H1 (cell line): ENCODE measurements around the gene ADA. TPM values are rescaled to one million over a fixed set of nuclear protein-coding genes. Genes with fewer than 3 reads are reported as not detected.

Experiments
- ATF3 ChIP-seq: IDR thresholded peaks from 2 replicates; pipeline ENCODE4 v1.6.1; 2011; ENCODE audit warnings: low read depth, mild to moderate bottlenecking, low read length; ENCODE audit not compliant: insufficient read depth
- KDM1A ChIP-seq: fragments of 200-600, 300-600 bp; sonication (generic); IDR thresholded peaks from 2 replicates; pipeline ENCODE4 v1.7.1; 2016; ENCODE audit warnings: mild to moderate bottlenecking, low read length, borderline replicate concordance
- polyA plus RNA-seq, 7 experiments: library from polyadenylated mRNA; depleted of rRNA in 3 of 7; stranded (reverse) in 5 of 7; unstranded in 2 of 7; fragments of >200 nt in 5 of 7; fragments of 200-250 nt in 2 of 7; gene quantifications; 1 replicate in 5 of 7; 2 replicates in 1 of 7; 4 replicates in 1 of 7; pipeline versions ENCODE4 v1.2.1 to v1.2.3, GENCODE V29; 2011 to 2013; ENCODE audit warnings: missing spikeins in 2 of 7, mixed read lengths in 2 of 7
- total RNA-seq: library from RNA; stranded (reverse); fragmentation: NEBNext Ultra II Directional; extraction: Animal tissue kit (Norgen Biotek cat#: 25700); gene quantifications from 2 replicates; pipeline ENCODE4 v1.2.1, GENCODE V29; 2021

ADA gene
- total and polyA plus RNA-seq, 2 of the 8 experiments (the other 6 are each of a cell fraction or from before 2014, with no cell fraction given) = 19.9 to 32.8 TPM

- TF ChIP-seq ATF3 = no peak
- no peak for TF ChIP-seq KDM1A
Observed at GRCh38 chr20:44649976-44650375, 1.5 kb downstream of the ADA start (continued).
